ENCODE data around the gene DMD. TPM values are rescaled to one million over a fixed set of nuclear protein-coding genes. Genes with fewer than 3 reads are reported as not detected.

DMD gene
- total and polyA plus RNA-seq, 2 of the 13 experiments (the other 11 are each of a cell fraction or from before 2014, with no cell fraction given) = 17.6 to 25.9 TPM

GRCh38 chrX:31356275-31357212 is 1854.8 kb downstream of the DMD start:
- FAIRE-seq (peak; percentile 64), ATAC-seq (peak; percentile 96), DNase-seq (ENCODE audit: low spot score) (peak; percentile 75)
- intact Hi-C loops (cut with micrococcal nuclease; ENCODE audit: unreplicated experiment) = loop anchor here (5.0 kb wide), 1 partner anchor 134 kb away; no protein-coding TSS in a partner anchor
- Histone ChIP-seq H3K27me3 (ENCODE audit: control insufficient read depth in 1 of 2, insufficient read depth in 2 of 2, low read length in 2 of 2) (no peaks in the 10 kb centered on the region), H3K4me3 (replicated peaks in 1 of 3; ENCODE audit: insufficient read depth in 1 of 3, low read depth in 2 of 3, low read length in 3 of 3) (no peak overlapping the region), H3K4me2 (ENCODE audit: low read depth, low read length) (peak overlapping the region; percentile 9; the same call in 1 of the 2 replicates), H3K27ac (ENCODE audit: extremely low read length, insufficient read depth, low read length) (peak overlapping the region; percentile 74), H3K4me1 (ENCODE audit: insufficient read depth, low read length) (peaks cover 41% of the 10 kb centered on the region), H4K20me1 (ENCODE audit: insufficient read depth, low read length) (no peaks in the 10 kb centered on the region), H2AFZ (ENCODE audit: low read length) (no peak overlapping the region), H3K36me3 (replicated peaks in 1 of 2; ENCODE audit: control insufficient read depth in 1 of 2, insufficient read depth in 2 of 2, low read length in 2 of 2) (no peaks in the 10 kb centered on the region), H3K9me3 (ENCODE audit: low read length) (no peaks in the 10 kb centered on the region), H3K79me2 (ENCODE audit: insufficient read depth, low read length) (no peaks in the 10 kb centered on the region), H3K9ac (ENCODE audit: insufficient read depth, low read depth, low read length) (no peak overlapping the region)
- POLR2A ChIA-PET = no interaction called here
- BruUV-seq (replicated peaks) = no TSS peak
- WGBS (ENCODE audit: low lambda C conversion rate) = 25% methylated on average over 4 of the region's 5 CpGs
- CTCF ChIA-PET (ENCODE audit: low intra/inter-chr PET ratio, low total read pairs) = no interaction called here
- in situ Hi-C loops (cut with HindIII; ENCODE audit: extremely low pct_ligation_motif_present, low pct_unique_long_range_greater_than_20kb) = no loop called here
- TF ChIP-seq NR2F6 (IDR thresholded peaks at IDR 0.05) (peak; percentile 63), NR2F6 (CRISPR knock-in tag; IDR thresholded peaks at IDR 0.05) (peak; percentile 45; the same call in 1 of the 2 replicates), ASH2L (IDR thresholded peaks at IDR 0.05; ENCODE audit: insufficient read length, low read depth, low read length) (peak; percentile 29), ZNF720 (CRISPR knock-in tag; IDR thresholded peaks at IDR 0.05) (no peak), KDM6A (CRISPR knock-in tag; IDR thresholded peaks at IDR 0.05; ENCODE audit: low read depth) (peak; percentile 31; the same call in 1 of the 2 replicates), PITX1 (CRISPR knock-in tag; IDR thresholded peaks at IDR 0.05) (peak; percentile 68; the same call in 1 of the 2 replicates), HNF4A (CRISPR knock-in tag; IDR thresholded peaks at IDR 0.05) (peak; percentile 81), NKX3-1 (CRISPR knock-in tag; IDR thresholded peaks at IDR 0.05) (no peak), EED (CRISPR knock-in tag; IDR thresholded peaks at IDR 0.05) (no peak), ATF4 (CRISPR knock-in tag; IDR thresholded peaks at IDR 0.05) (peak in 1 of 2 experiments; percentile 52; a peak in 2 of 4 replicates), MAX (IDR thresholded peaks at IDR 0.05) (peak; percentile 50; the same call in 1 of the 2 replicates), AHDC1 (CRISPR knock-in tag; IDR thresholded peaks at IDR 0.05; ENCODE audit: borderline replicate concordance) (peak; percentile 48; the same call in 1 of the 2 replicates), EP300 (IDR thresholded peaks at IDR 0.05; ENCODE audit: low read depth in 2 of 2, low read length in 2 of 2) (peak; percentile 33 to 83; a peak in 2 of 4 replicates), EP300 (CRISPR knock-in tag; IDR thresholded peaks at IDR 0.05; ENCODE audit: borderline replicate concordance) (no peak; the same call in 1 of the 2 replicates), MBNL3 (CRISPR knock-in tag; conservative IDR thresholded peaks at IDR 0.05) (no peak), TEF (CRISPR knock-in tag; IDR thresholded peaks at IDR 0.05) (peak; percentile 60; the same call in 1 of the 2 replicates), RFX3 (CRISPR knock-in tag; IDR thresholded peaks at IDR 0.05) (no peak)

All from HepG2 (cell line).